Left colon (tissue), 2 donors: Measurements from ENCODE around the gene ZC3HAV1. TPM values are rescaled to one million over a fixed set of nuclear protein-coding genes. Genes with fewer than 3 reads are reported as not detected.

Source experiments
- total RNA-seq, 2 donors: library from RNA; stranded (reverse); fragmentation: NEBNext Ultra II Directional; extraction: Animal tissue kit (Norgen Biotek cat#: 25700); gene quantifications; one replicate each; pipeline ENCODE4 v1.2.1, GENCODE V29; 2021
- donor health status: DM: no; HTN: no; CAD: no.
- donor health status: DM: yes; HTN: yes; CAD: no.

ZC3HAV1 gene
- total RNA-seq, 2 donors from 2014 or later: 35.4 to 36.5 TPM

Other genes starting within 250 kb of the ZC3HAV1 start
- gene KIAA1549, start 128.3 kb downstream of the ZC3HAV1 start, total RNA-seq: 1 to 10 TPM; 2.7 to 3.3 TPM
- gene ZC3HAV1L, start 73.7 kb downstream of the ZC3HAV1 start, total RNA-seq: 1 to 10 TPM; 6.3 to 7.0 TPM
- 10 to 100 TPM; 17.6 to 18.8 TPM for gene UBN2, start 121.5 kb upstream of the ZC3HAV1 start, total RNA-seq
- gene FMC1, start 231.6 kb upstream of the ZC3HAV1 start, total RNA-seq: 10 to 100 TPM; 18.8 to 23.5 TPM